Endothelial cell of umbilical vein (primary cell): ENCODE measurements around the gene PTPRD. TPM values are rescaled to one million over a fixed set of nuclear protein-coding genes. Genes with fewer than 3 reads are reported as not detected.
A peak's percentile ranks its signal among the peaks of the same experiment; 100 is the strongest.

ENCODE experiments used
- BruUV-seq: library from RNA; stranded (reverse); fragments of 400-500 nt; replicated peaks from 2 replicates; lab custom pipeline; 2021; lab: Mats Ljungman, UMichigan
- CTCF ChIA-PET: fragments of 300-600, 350-600 bp; sonication (Branson Sonifier 250); formaldehyde crosslinking; loops from one replicate; lab custom pipeline; 2021; ENCODE audit warnings: antibody characterized with exemption, inconsistent platforms; lab: Charles Lee
- POLR2A ChIA-PET: fragments of 300-600, 350-600 bp; sonication (Branson Sonifier 250); formaldehyde crosslinking; loops from one replicate; lab custom pipeline; 2021; ENCODE audit warnings: antibody characterized with exemption, inconsistent platforms; lab: Charles Lee
- DNase-seq: peaks from one replicate; pipeline ENCODE4 v3.0.0-alpha.2; 2011; ENCODE audit warnings: low read depth, low spot score
- FAIRE-seq: peaks from 2 replicates; lab custom pipeline; 2011; peaks lifted over from hg19 to GRCh38; lab: Jason Lieb, UNC
- H2AFZ ChIP-seq: 2 replicates; pipeline ENCODE4 v1.6.0; 2012; ENCODE audit warnings: low read depth, low read length, control low read depth, inconsistent platforms
- H3K27ac ChIP-seq: 2 replicates; pipeline ENCODE4 v1.5.1; 2011; ENCODE audit warnings: low read depth, mild to moderate bottlenecking, control low read depth, low read length, moderate library complexity; ENCODE audit not compliant: insufficient read depth
- H3K27me3 ChIP-seq, 2 experiments: 2 replicates each; pipeline versions ENCODE4 v1.6.0 to v1.6.1; 2011; ENCODE audit warnings: low read length in 2 of 2, mixed read lengths in 1 of 2; ENCODE audit not compliant: control insufficient read depth in 2 of 2, insufficient read depth in 2 of 2
- H3K36me3 ChIP-seq, 2 experiments: 2 replicates in 1 of 2; 3 replicates in 1 of 2; pipeline ENCODE4 v1.5.1; 2011; ENCODE audit warnings: low read length in 2 of 2, mild to moderate bottlenecking in 1 of 2, moderate library complexity in 1 of 2; ENCODE audit not compliant: control insufficient read depth in 2 of 2, insufficient read depth in 2 of 2; ENCODE audit errors: extremely low read depth in 1 of 2
- H3K4me1 ChIP-seq: 3 replicates; pipeline ENCODE4 v1.5.1; 2011; ENCODE audit warnings: mild to moderate bottlenecking, low read length; ENCODE audit not compliant: control insufficient read depth, insufficient read depth; ENCODE audit errors: extremely low read depth
- H3K4me2 ChIP-seq: 2 replicates; pipeline ENCODE4 v1.6.1; 2011; ENCODE audit warnings: low read length, control low read depth, mixed read lengths; ENCODE audit not compliant: insufficient read depth
- H3K4me3 ChIP-seq, 3 experiments: fragments of 200-600 bp in 1 of 3; sonication (generic), shearing (Covaris generic) in 1 of 3; replicated peaks in 1 of 3; 2 replicates each; pipeline ENCODE4 v1.5.1; 2011 to 2016; ENCODE audit warnings: control low read depth in 3 of 3, low read length in 3 of 3, mild to moderate bottlenecking in 2 of 3, inconsistent platforms in 1 of 3, low read depth in 1 of 3, moderate library complexity in 1 of 3; ENCODE audit not compliant: insufficient read depth in 1 of 3
- H3K79me2 ChIP-seq: 2 replicates; pipeline ENCODE4 v1.6.0; 2012; ENCODE audit warnings: low read length, inconsistent platforms; ENCODE audit not compliant: control insufficient read depth, insufficient read depth
- H3K9ac ChIP-seq: replicated peaks from 2 replicates; pipeline ENCODE3; 2011; ENCODE audit warnings: low read length, control low read depth; ENCODE audit not compliant: insufficient read depth; ENCODE audit errors: extremely low read depth
- H3K9me1 ChIP-seq: replicated peaks from 3 replicates; pipeline ENCODE4 v1.6.0; 2011; ENCODE audit warnings: mild to moderate bottlenecking, low read length; ENCODE audit not compliant: control insufficient read depth, insufficient read depth; ENCODE audit errors: extremely low read depth
- H3K9me3 ChIP-seq: replicated peaks from 2 replicates; pipeline ENCODE4 v1.5.1; 2012; ENCODE audit warnings: low read length, inconsistent platforms; ENCODE audit not compliant: control insufficient read depth, insufficient read depth
- H4K20me1 ChIP-seq: replicated peaks from 2 replicates; pipeline ENCODE3; 2011; ENCODE audit warnings: mild to moderate bottlenecking, low read length; ENCODE audit not compliant: control insufficient read depth, insufficient read depth; ENCODE audit errors: extremely low read depth
- CTCF ChIP-seq, 2 donors: IDR thresholded peaks; 1 replicate in 1 of 2; 2 replicates in 1 of 2; pipeline ENCODE4 v1.5.1; 2011; ENCODE audit warnings: low read length in 2 of 2, mild to moderate bottlenecking in 2 of 2, moderate library complexity in 2 of 2, control low read depth in 1 of 2, inconsistent platforms in 1 of 2, low read depth in 1 of 2; ENCODE audit not compliant: insufficient read depth in 1 of 2; ENCODE audit errors: extremely low read depth in 1 of 2
- EZH2 ChIP-seq: IDR thresholded peaks from 2 replicates; pipeline ENCODE4 v1.6.1; 2012; ENCODE audit warnings: borderline replicate concordance, low read depth, mild to moderate bottlenecking, moderate library complexity, low read length, inconsistent platforms; ENCODE audit not compliant: severe bottlenecking
- FOS ChIP-seq: IDR thresholded peaks from 2 replicates; pipeline ENCODE4 v1.6.1; 2011; ENCODE audit warnings: mild to moderate bottlenecking, low read length, moderate library complexity, borderline replicate concordance; ENCODE audit not compliant: insufficient read depth
- GATA2 ChIP-seq: IDR thresholded peaks from 2 replicates; pipeline ENCODE4 v1.7.0; 2011; ENCODE audit warnings: low read depth, mild to moderate bottlenecking, moderate library complexity, mixed read lengths, low read length; ENCODE audit not compliant: insufficient read length, insufficient read depth
- JUN ChIP-seq: IDR thresholded peaks from 2 replicates; pipeline ENCODE4 v1.6.1; 2011; ENCODE audit warnings: borderline replicate concordance, low read depth; ENCODE audit not compliant: insufficient read length, insufficient read depth
- MAX ChIP-seq: IDR thresholded peaks from 2 replicates; pipeline ENCODE4 v1.6.1; 2011; ENCODE audit not compliant: insufficient read depth, insufficient read length
- MYC ChIP-seq: IDR thresholded peaks from one replicate; pipeline ENCODE4 v1.6.1; 2011; ENCODE audit warnings: mild to moderate bottlenecking, low read depth, low read length
- POLR2A ChIP-seq: IDR thresholded peaks from 2 replicates; pipeline ENCODE4 v1.6.1; 2012; ENCODE audit warnings: low read depth, mild to moderate bottlenecking, control low read depth, low read length
- POLR2AphosphoS5 ChIP-seq: IDR thresholded peaks from 2 replicates; pipeline ENCODE4 v1.6.1; 2012; ENCODE audit warnings: low read depth, mild to moderate bottlenecking, control low read depth, low read length, moderate library complexity; ENCODE audit not compliant: insufficient read depth
- dilution Hi-C: fragments of 300-500 bp; cut with MboI; formaldehyde crosslinking; loops from one replicate; pipeline ENCODE4 v1.15.0; 2019; ENCODE audit warnings: low sequenced_read_pairs; ENCODE audit not compliant: extremely low pct_ligation_motif_present
- intact Hi-C: fragments of 100-400 bp; cut with micrococcal nuclease; formaldehyde crosslinking; loops from one replicate; pipeline ENCODE4 v1.10.0; 2022
- polyA plus RNA-seq, 4 experiments: library from polyadenylated mRNA; depleted of rRNA in 3 of 4; stranded (reverse) in 3 of 4; unstranded in 1 of 4; fragments of >200 nt; gene quantifications; 2 replicates each; pipeline versions ENCODE4 v1.2.1 to v1.2.3, GENCODE V29; 2011 to 2012; ENCODE audit warnings: missing spikeins in 1 of 4
- total RNA-seq: library from RNA; stranded (reverse); gene quantifications from 2 replicates; pipeline ENCODE4 v1.2.3, GENCODE V29; 2021

Gene PTPRD
- total and polyA plus RNA-seq, 2 donors (not counting 3 experiments of a cell fraction or from before 2014, with no cell fraction given), result 5.5 to 5.7 TPM

- TSS peak; percentile 70 for BruUV-seq
Measured at GRCh38 chr9:8365466-8366160, 2247.2 kb downstream of the PTPRD start.

More at GRCh38 chr9:8365466-8366160, 2247.2 kb downstream of the PTPRD start:
- DNase-seq (no peak), FAIRE-seq (peak; percentile 8)
- H3K4me1 ChIP-seq, result peaks cover 37% of the 10 kb centered on the region
- TF ChIP-seq POLR2AphosphoS5, result no peak
- TF ChIP-seq POLR2A, result no peak
- no peak for TF ChIP-seq GATA2
- no peak for TF ChIP-seq JUN
- no peak for TF ChIP-seq EZH2
- TF ChIP-seq MAX, result no peak
- TF ChIP-seq CTCF (IDR thresholded peaks at IDR 0.05; ENCODE audit: extremely low read depth in 1 of 2, insufficient read depth in 1 of 2, low read depth in 1 of 2, low read length in 2 of 2), result no peak
- no peak for TF ChIP-seq FOS
- no peak for TF ChIP-seq MYC
- peak overlapping the region; percentile 83 for H3K4me2 ChIP-seq
- H3K27ac ChIP-seq, result peak overlapping the region; percentile 98
- no peaks in the 10 kb centered on the region for H3K36me3 ChIP-seq
- no peaks in the 10 kb centered on the region for H3K9me3 ChIP-seq
- H3K9me1 ChIP-seq, result no peaks in the 10 kb centered on the region
- ChIA-PET POLR2A (no interaction called here), CTCF (interaction anchor here (1.8 kb wide), 1 partner anchor 10 kb away, joined by 6 read pairs; no protein-coding TSS in a partner anchor)
- no peaks in the 10 kb centered on the region for H3K79me2 ChIP-seq
- peak overlapping the region; percentile 46 for H3K9ac ChIP-seq
- no peaks in the 10 kb centered on the region for H4K20me1 ChIP-seq
- no peaks in the 10 kb centered on the region for H3K27me3 ChIP-seq
- dilution Hi-C loops (no loop called here), intact Hi-C loops (loop anchor here (1.0 to 10.0 kb wide), 5 partner anchors 9 to 551 kb away; no protein-coding TSS in a partner anchor)
- peak overlapping the region in 1 of 3 experiments; percentile 22 for H3K4me3 ChIP-seq
- H2AFZ ChIP-seq, result peak overlapping the region; percentile 36
